ENCODE data around the gene HSPA4.

DNA sequence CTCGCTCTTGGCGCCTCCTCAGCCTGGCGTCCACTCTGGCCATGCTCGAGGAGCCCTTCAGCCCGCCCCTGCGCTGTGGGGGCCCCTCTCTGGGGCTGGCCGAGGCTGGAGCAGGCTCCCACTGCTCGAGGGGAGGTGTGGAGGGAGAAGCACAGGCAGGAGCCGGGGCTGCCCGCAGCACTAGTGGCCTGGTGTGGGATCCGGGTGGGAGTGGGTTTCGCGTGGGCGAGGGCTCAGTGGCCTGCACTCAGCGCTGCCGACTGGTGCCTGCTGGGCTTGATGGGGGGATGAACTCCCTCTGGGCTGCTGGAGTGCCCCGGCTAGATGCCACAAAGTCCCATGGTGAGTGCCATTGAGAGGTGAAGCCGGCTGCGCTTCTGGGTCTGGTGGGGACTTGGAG is 4.4 kb upstream of the HSPA4 start:
- TF ChIP-seq, protein P1, sequence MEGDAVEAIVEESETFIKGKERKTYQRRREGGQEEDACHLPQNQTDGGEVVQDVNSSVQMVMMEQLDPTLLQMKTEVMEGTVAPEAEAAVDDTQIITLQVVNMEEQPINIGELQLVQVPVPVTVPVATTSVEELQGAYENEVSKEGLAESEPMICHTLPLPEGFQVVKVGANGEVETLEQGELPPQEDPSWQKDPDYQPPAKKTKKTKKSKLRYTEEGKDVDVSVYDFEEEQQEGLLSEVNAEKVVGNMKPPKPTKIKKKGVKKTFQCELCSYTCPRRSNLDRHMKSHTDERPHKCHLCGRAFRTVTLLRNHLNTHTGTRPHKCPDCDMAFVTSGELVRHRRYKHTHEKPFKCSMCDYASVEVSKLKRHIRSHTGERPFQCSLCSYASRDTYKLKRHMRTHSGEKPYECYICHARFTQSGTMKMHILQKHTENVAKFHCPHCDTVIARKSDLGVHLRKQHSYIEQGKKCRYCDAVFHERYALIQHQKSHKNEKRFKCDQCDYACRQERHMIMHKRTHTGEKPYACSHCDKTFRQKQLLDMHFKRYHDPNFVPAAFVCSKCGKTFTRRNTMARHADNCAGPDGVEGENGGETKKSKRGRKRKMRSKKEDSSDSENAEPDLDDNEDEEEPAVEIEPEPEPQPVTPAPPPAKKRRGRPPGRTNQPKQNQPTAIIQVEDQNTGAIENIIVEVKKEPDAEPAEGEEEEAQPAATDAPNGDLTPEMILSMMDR (IDR thresholded peaks at IDR 0.05): no peak
- TF ChIP-seq POLR2A (IDR thresholded peaks at IDR 0.05): no peak

All from vagina (tissue), 2 donors.